DOHH2 (cell line): ENCODE results near the gene PTPRN2.

Experiments used
- H3F3A ChIP-seq: fragments of 200-600 bp; sonication (generic), shearing (Covaris generic); 2 replicates; pipeline ENCODE4 v1.6.0; 2016; ENCODE audit warnings: antibody characterized with exemption, mild to moderate bottlenecking; ENCODE audit not compliant: control insufficient read depth, insufficient read depth
- H3K27ac ChIP-seq: fragments of 200-600 bp; sonication (generic); 2 replicates; pipeline ENCODE4 v1.5.1; 2014; ENCODE audit warnings: low read depth, mild to moderate bottlenecking, low read length, moderate library complexity
- H3K27me3 ChIP-seq: fragments of 200-600 bp; sonication (generic); 2 replicates; pipeline ENCODE4 v1.6.1; 2014; ENCODE audit warnings: mild to moderate bottlenecking, low read length, mixed read lengths; ENCODE audit not compliant: control insufficient read depth
- H3K36me3 ChIP-seq: fragments of 200-600 bp; sonication (generic); 2 replicates; pipeline ENCODE4 v1.6.1; 2014; ENCODE audit warnings: mild to moderate bottlenecking, low read length, moderate library complexity, mixed read lengths; ENCODE audit not compliant: control insufficient read depth
- H3K4me1 ChIP-seq: fragments of 200-600 bp; sonication (generic); 2 replicates; pipeline ENCODE4 v1.6.1; 2014; ENCODE audit warnings: mild to moderate bottlenecking, low read length, mixed read lengths; ENCODE audit not compliant: control insufficient read depth
- H3K4me2 ChIP-seq: fragments of 200-600 bp; sonication (generic); 2 replicates; pipeline ENCODE4 v1.6.0; 2014; ENCODE audit warnings: mild to moderate bottlenecking, low read length, moderate library complexity
- H3K4me3 ChIP-seq: fragments of 200-600 bp; sonication (generic); 2 replicates; pipeline ENCODE4 v1.5.1; 2014; ENCODE audit warnings: mild to moderate bottlenecking, low read length, mixed read lengths
- H3K79me2 ChIP-seq: fragments of 200-600 bp; sonication (generic); 2 replicates; pipeline ENCODE4 v1.6.1; 2014; ENCODE audit warnings: mild to moderate bottlenecking, low read length, mixed read lengths; ENCODE audit not compliant: control insufficient read depth
- H3K9me2 ChIP-seq: fragments of 200-600 bp; sonication (generic); replicated peaks from 2 replicates; pipeline ENCODE4 v1.6.1; 2014; ENCODE audit warnings: mild to moderate bottlenecking, low read length, mixed read lengths; ENCODE audit not compliant: control insufficient read depth
- H3K9me3 ChIP-seq: fragments of 200-600 bp; sonication (generic); 2 replicates; pipeline ENCODE4 v1.6.1; 2014; ENCODE audit warnings: antibody characterized with exemption, low read length, mixed read lengths; ENCODE audit not compliant: control insufficient read depth, insufficient read depth
- H4K20me1 ChIP-seq: fragments of 200-600 bp; sonication (generic); 2 replicates; pipeline ENCODE4 v1.6.0; 2014; ENCODE audit warnings: low read depth, mild to moderate bottlenecking, antibody characterized with exemption, low read length, moderate library complexity; ENCODE audit not compliant: control insufficient read depth, insufficient read depth
- CTCF ChIP-seq: fragments of 200-600 bp; sonication (generic); IDR thresholded peaks from one replicate; pipeline ENCODE4 v1.5.1; 2014; ENCODE audit warnings: antibody characterized with exemption, mild to moderate bottlenecking, low read depth, low read length; ENCODE audit not compliant: poor library complexity, severe bottlenecking
- EZH2phosphoT487 ChIP-seq: fragments of 200-600 bp; sonication (generic); IDR thresholded peaks from 2 replicates; pipeline ENCODE4 v1.6.1; 2017; ENCODE audit warnings: borderline replicate concordance, mild to moderate bottlenecking, antibody characterized with exemption, low read length, moderate library complexity, mixed read lengths

The PTPRN2 gene

GRCh38 chr7:157992511-157993160, 595.0 kb downstream of the PTPRN2 start:
- H3K36me3 ChIP-seq: no peaks in the 10 kb centered on the region
- no peaks in the 10 kb centered on the region for H3K79me2 ChIP-seq
- H4K20me1 ChIP-seq: no peaks in the 10 kb centered on the region
- no peaks in the 10 kb centered on the region for H3F3A ChIP-seq
- no peaks in the 10 kb centered on the region for H3K9me2 ChIP-seq
- no peak overlapping the region for H3K27ac ChIP-seq
- H3K27me3 ChIP-seq: no peaks in the 10 kb centered on the region
- H3K4me2 ChIP-seq: no peak overlapping the region
- peaks cover 20% of the 10 kb centered on the region; the same call in 1 of the 2 replicates for H3K9me3 ChIP-seq
- no peak overlapping the region for H3K4me3 ChIP-seq
- no peak for TF ChIP-seq CTCF
- no peak for TF ChIP-seq EZH2phosphoT487
- H3K4me1 ChIP-seq: no peaks in the 10 kb centered on the region

GRCh38 chr7:157991761-157992160, 595.9 kb downstream of the PTPRN2 start:
- no peaks in the 10 kb centered on the region for H3K79me2 ChIP-seq
- H3K4me2 ChIP-seq: no peak overlapping the region
- no peaks in the 10 kb centered on the region for H3F3A ChIP-seq
- H3K36me3 ChIP-seq: no peaks in the 10 kb centered on the region
- H3K27me3 ChIP-seq: no peaks in the 10 kb centered on the region
- H3K27ac ChIP-seq: no peak overlapping the region
- no peak for TF ChIP-seq CTCF
- no peak for TF ChIP-seq EZH2phosphoT487
- H3K9me3 ChIP-seq: peaks cover 16% of the 10 kb centered on the region; the same call in 1 of the 2 replicates
- H4K20me1 ChIP-seq: no peaks in the 10 kb centered on the region
- H3K4me1 ChIP-seq: no peaks in the 10 kb centered on the region
- no peaks in the 10 kb centered on the region for H3K9me2 ChIP-seq
- no peak overlapping the region for H3K4me3 ChIP-seq

- H3K27me3 ChIP-seq: no peaks in the 10 kb centered on the region
- H3K36me3 ChIP-seq: no peaks in the 10 kb centered on the region
- no peak overlapping the region for H3K27ac ChIP-seq
- no peaks in the 10 kb centered on the region for H3K9me2 ChIP-seq
- H3K4me3 ChIP-seq: no peak overlapping the region
- no peak for TF ChIP-seq CTCF
- no peak for TF ChIP-seq EZH2phosphoT487
- H3K4me1 ChIP-seq: no peaks in the 10 kb centered on the region
- H3K79me2 ChIP-seq: no peaks in the 10 kb centered on the region
- H3K9me3 ChIP-seq: peaks cover 15% of the 10 kb centered on the region; the same call in 1 of the 2 replicates
- H4K20me1 ChIP-seq: no peaks in the 10 kb centered on the region
- H3F3A ChIP-seq: no peaks in the 10 kb centered on the region
- no peak overlapping the region for H3K4me2 ChIP-seq
Measured at GRCh38 chr7:157991351-157991750, 596.3 kb downstream of the PTPRN2 start.
